ENCODE results near the gene INF2.

The INF2 gene

DNA sequence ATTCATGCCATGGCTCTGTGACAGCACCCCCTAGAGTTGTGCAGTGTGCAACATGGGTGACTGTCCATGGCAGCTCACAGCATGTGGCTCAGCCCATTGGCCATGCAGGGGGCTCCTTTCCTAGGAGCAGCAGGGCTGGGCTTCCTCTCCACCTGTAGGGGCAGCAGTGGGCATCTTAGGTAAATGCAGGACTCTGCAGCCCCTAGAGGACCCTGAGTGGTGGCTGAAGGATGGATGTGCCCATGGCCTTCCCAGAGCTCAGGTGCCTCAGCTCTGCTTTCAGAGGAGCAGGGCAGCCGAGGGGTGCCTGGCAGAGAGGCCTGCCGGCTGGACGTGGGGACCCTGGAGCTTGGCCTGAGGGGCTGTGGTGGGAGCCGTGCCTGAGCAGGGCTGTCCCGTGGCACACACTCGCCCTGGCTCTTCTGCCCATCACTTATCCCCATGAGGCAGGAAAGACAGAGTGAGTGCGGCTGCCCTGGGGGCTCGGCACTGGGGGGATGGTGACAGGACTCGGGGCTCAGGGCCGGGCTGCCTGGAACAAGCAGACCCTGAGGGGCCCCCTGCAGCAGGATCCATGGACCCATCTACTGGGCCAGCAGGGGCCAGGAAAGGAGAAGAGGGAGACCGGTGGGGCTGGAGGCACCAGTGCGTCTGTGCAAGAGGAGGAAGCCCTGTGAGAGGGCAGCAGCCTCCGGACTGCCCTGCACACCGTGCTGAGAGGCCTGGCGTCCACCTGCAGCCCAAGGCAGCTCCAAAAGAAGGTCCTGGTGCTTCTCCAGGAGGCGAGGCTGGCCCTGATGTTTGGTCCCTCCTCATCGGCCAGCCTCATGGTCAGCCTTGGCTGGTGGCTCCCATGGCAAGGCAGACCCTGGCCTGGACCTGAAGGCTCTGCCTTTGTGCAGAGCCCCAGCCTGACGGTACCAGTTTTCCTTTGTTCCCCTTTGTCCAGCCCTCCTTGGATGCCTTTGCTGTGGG, 42.2 kb downstream of the INF2 start:
- Histone ChIP-seq H3K4me2 (no peak overlapping the region), H3K4me3 (IDR thresholded peaks at IDR 0.05; ENCODE audit: insufficient read depth, low read depth, low read length) (no peak overlapping the region), H3K27me3 (ENCODE audit: insufficient read depth, low read depth) (peaks cover 9% of the 10 kb centered on the region; the same call in 1 of the 2 replicates), H3K79me2 (ENCODE audit: insufficient read depth, low read depth) (no peaks in the 10 kb centered on the region), H3K4me1 (ENCODE audit: low read depth, poor library complexity, severe bottlenecking) (no peaks in the 10 kb centered on the region), H4K20me1 (ENCODE audit: insufficient read depth) (no peaks in the 10 kb centered on the region), H2AFZ (ENCODE audit: low read depth) (no peak overlapping the region), H3K27ac (no peak overlapping the region), H3K9ac (no peak overlapping the region), H3K36me3 (ENCODE audit: insufficient read depth) (no peaks in the 10 kb centered on the region)
- no peak; the same call in 1 of the 2 replicates for TF ChIP-seq CTCF (conservative IDR thresholded peaks at IDR 0.05; ENCODE audit: low read depth, low read length)

GRCh38 chr14:104732355-104732804, 43.0 kb downstream of the INF2 start:
- H3K27ac ChIP-seq = no peak overlapping the region
- H3K27me3 ChIP-seq (ENCODE audit: insufficient read depth, low read depth) = peaks cover 11% of the 10 kb centered on the region; the same call in 1 of the 2 replicates
- H3K4me3 ChIP-seq (IDR thresholded peaks at IDR 0.05; ENCODE audit: insufficient read depth, low read depth, low read length) = no peak overlapping the region
- H3K4me1 ChIP-seq (ENCODE audit: low read depth, poor library complexity, severe bottlenecking) = no peaks in the 10 kb centered on the region
- no peaks in the 10 kb centered on the region for H4K20me1 ChIP-seq (ENCODE audit: insufficient read depth)
- H2AFZ ChIP-seq (ENCODE audit: low read depth) = no peak overlapping the region
- H3K4me2 ChIP-seq = no peak overlapping the region
- TF ChIP-seq CTCF (conservative IDR thresholded peaks at IDR 0.05; ENCODE audit: low read depth, low read length) = no peak
- no peaks in the 10 kb centered on the region for H3K36me3 ChIP-seq (ENCODE audit: insufficient read depth)
- no peak overlapping the region for H3K9ac ChIP-seq
- H3K79me2 ChIP-seq (ENCODE audit: insufficient read depth, low read depth) = no peaks in the 10 kb centered on the region

DNA sequence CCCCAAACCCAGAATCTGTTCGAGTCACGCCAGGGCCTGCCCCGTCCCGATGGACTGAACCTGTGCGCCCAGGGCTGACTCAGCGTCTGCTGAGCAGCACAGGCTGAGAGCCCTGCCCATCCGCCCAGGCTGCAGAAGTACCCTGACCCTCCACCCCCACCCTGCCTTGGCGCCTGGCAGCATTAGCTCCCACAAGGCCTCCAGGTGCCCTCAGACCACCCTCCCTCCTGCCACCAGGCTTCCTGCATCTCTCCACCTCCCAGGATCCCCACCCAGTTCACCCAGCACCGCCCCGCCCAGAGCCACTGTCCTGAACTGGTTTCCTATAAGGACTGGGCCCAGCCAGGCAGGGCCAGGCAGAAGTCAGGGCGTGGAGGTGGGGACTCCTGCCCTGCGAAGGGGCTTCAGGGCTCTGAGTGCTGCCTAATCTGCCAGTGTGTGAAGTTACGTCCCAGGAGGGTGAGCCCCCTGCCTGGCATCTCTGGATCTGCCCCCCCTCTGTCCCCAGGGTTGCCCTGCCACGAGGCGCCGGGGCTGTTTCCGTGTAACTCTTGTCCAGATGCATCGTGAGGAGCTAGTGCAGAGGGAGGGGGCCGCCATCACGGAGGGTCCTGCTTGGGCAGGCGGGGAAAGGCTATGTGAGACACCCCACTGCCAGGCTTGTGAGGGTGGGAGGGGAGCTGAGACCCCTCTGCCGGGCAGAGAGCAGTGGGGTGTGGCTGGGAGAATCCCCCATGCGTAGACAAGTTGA, 43.7 kb downstream of the INF2 start:
- no peaks in the 10 kb centered on the region for H3K4me1 ChIP-seq (ENCODE audit: low read depth, poor library complexity, severe bottlenecking)
- H3K27me3 ChIP-seq (ENCODE audit: insufficient read depth, low read depth) = peaks cover 16% of the 10 kb centered on the region
- H3K27ac ChIP-seq = no peak overlapping the region
- no peak overlapping the region for H3K9ac ChIP-seq
- no peak overlapping the region for H2AFZ ChIP-seq (ENCODE audit: low read depth)
- no peak for TF ChIP-seq CTCF (conservative IDR thresholded peaks at IDR 0.05; ENCODE audit: low read depth, low read length)
- H3K36me3 ChIP-seq (ENCODE audit: insufficient read depth) = no peaks in the 10 kb centered on the region
- no peaks in the 10 kb centered on the region for H4K20me1 ChIP-seq (ENCODE audit: insufficient read depth)
- no peak overlapping the region for H3K4me3 ChIP-seq (IDR thresholded peaks at IDR 0.05; ENCODE audit: insufficient read depth, low read depth, low read length)
- H3K4me2 ChIP-seq = no peak overlapping the region
- no peaks in the 10 kb centered on the region for H3K79me2 ChIP-seq (ENCODE audit: insufficient read depth, low read depth)

GRCh38 chr14:104734051-104734587, 44.7 kb downstream of the INF2 start:
- H3K4me2 ChIP-seq = no peak overlapping the region
- no peak overlapping the region for H3K27ac ChIP-seq
- H3K27me3 ChIP-seq (ENCODE audit: insufficient read depth, low read depth) = peaks cover 16% of the 10 kb centered on the region
- no peak overlapping the region for H3K4me3 ChIP-seq (IDR thresholded peaks at IDR 0.05; ENCODE audit: insufficient read depth, low read depth, low read length)
- H4K20me1 ChIP-seq (ENCODE audit: insufficient read depth) = no peaks in the 10 kb centered on the region
- H3K36me3 ChIP-seq (ENCODE audit: insufficient read depth) = no peaks in the 10 kb centered on the region
- H3K9ac ChIP-seq = no peak overlapping the region
- no peak for TF ChIP-seq CTCF (conservative IDR thresholded peaks at IDR 0.05; ENCODE audit: low read depth, low read length)
- no peaks in the 10 kb centered on the region for H3K79me2 ChIP-seq (ENCODE audit: insufficient read depth, low read depth)
- H3K4me1 ChIP-seq (ENCODE audit: low read depth, poor library complexity, severe bottlenecking) = no peaks in the 10 kb centered on the region
- no peak overlapping the region for H2AFZ ChIP-seq (ENCODE audit: low read depth)
